Activated CD4-positive, CD25-positive, alpha-beta regulatory T cell treated with anti-CD3 and anti-CD28 coated beads, Interleukin-2, amount 50 U/mL, for 24 hours (primary cell): Measurements from ENCODE around the gene TEX14.
A peak's percentile ranks its signal among the peaks of the same experiment; 100 is the strongest.
"Not testable (repeated sequence)": the region's sequence is repeated elsewhere in the genome, so short reads cannot be mapped to it uniquely, and the experiment has no call there.

ENCODE experiments used
- ATAC-seq, 2 donors: fragments of 150-1000 bp; cut with Tn5 transposase; one replicate each; pipeline ENCODE4 v1.10.0; 2021; ENCODE audit warnings: mild to moderate bottlenecking in 1 of 2, moderate library complexity in 1 of 2

TEX14 gene

GRCh38 chr17:58557981-58558380, 133.9 kb downstream of the TEX14 start:
- no peak for ATAC-seq

- ATAC-seq, result no peak
Observed at GRCh38 chr17:58556833-58557250, 135.0 kb downstream of the TEX14 start.

GRCh38 chr17:58555109-58555508, 136.7 kb downstream of the TEX14 start:
- ATAC-seq, result not testable (repeated sequence)

GRCh38 chr17:58541249-58541648, 150.6 kb downstream of the TEX14 start:
- no peak for ATAC-seq

- ATAC-seq, result no peak
Observed at GRCh38 chr17:58539698-58540097, 152.1 kb downstream of the TEX14 start.

GRCh38 chr17:58538811-58539409, 152.9 kb downstream of the TEX14 start:
- ATAC-seq, result no peak

GRCh38 chr17:58537266-58537665, 154.6 kb downstream of the TEX14 start:
- ATAC-seq, result no peak

- ATAC-seq, result no peak
Observed at GRCh38 chr17:58536542-58536941, 155.3 kb downstream of the TEX14 start.

GRCh38 chr17:58535431-58535830, 156.4 kb downstream of the TEX14 start:
- ATAC-seq, result no peak

GRCh38 chr17:58534901-58535421, 156.9 kb downstream of the TEX14 start:
- ATAC-seq, result no peak

GRCh38 chr17:58534331-58534730, 157.5 kb downstream of the TEX14 start:
- ATAC-seq, result no peak

GRCh38 chr17:58533616-58534188, 158.1 kb downstream of the TEX14 start:
- ATAC-seq, result no peak

GRCh38 chr17:58532555-58532951, 159.3 kb downstream of the TEX14 start:
- no peak for ATAC-seq

GRCh38 chr17:58531661-58532554, 159.9 kb downstream of the TEX14 start:
- ATAC-seq, result peak; percentile 87 to 91

GRCh38 chr17:58531122-58531521, 160.7 kb downstream of the TEX14 start:
- ATAC-seq, result no peak

- no peak for ATAC-seq
Observed at GRCh38 chr17:58530655-58531054, 161.2 kb downstream of the TEX14 start.

GRCh38 chr17:58529275-58529674, 162.6 kb downstream of the TEX14 start:
- no peak for ATAC-seq

GRCh38 chr17:58528443-58528842, 163.4 kb downstream of the TEX14 start:
- ATAC-seq, result no peak

- ATAC-seq, result no peak
Observed at GRCh38 chr17:58527949-58528348, 163.9 kb downstream of the TEX14 start.

GRCh38 chr17:58527306-58527705, 164.5 kb downstream of the TEX14 start:
- no peak for ATAC-seq

- no peak for ATAC-seq
Observed at GRCh38 chr17:58525239-58525638, 166.6 kb downstream of the TEX14 start.

GRCh38 chr17:58521680-58522079, 170.2 kb downstream of the TEX14 start:
- no peak for ATAC-seq

GRCh38 chr17:58520843-58521430, 170.9 kb downstream of the TEX14 start:
- no peak for ATAC-seq
